Endothelial cell of umbilical vein (primary cell): ENCODE measurements around the gene GPR26. TPM values are rescaled to one million over a fixed set of nuclear protein-coding genes. Genes with fewer than 3 reads are reported as not detected.

Experiments
- BruUV-seq: library from RNA; stranded (reverse); fragments of 400-500 nt; replicated peaks from 2 replicates; lab custom pipeline; 2021; lab: Mats Ljungman, UMichigan
- CTCF ChIA-PET: fragments of 300-600, 350-600 bp; sonication (Branson Sonifier 250); formaldehyde crosslinking; loops from one replicate; lab custom pipeline; 2021; ENCODE audit warnings: antibody characterized with exemption, inconsistent platforms; lab: Charles Lee
- POLR2A ChIA-PET: fragments of 300-600, 350-600 bp; sonication (Branson Sonifier 250); formaldehyde crosslinking; loops from one replicate; lab custom pipeline; 2021; ENCODE audit warnings: antibody characterized with exemption, inconsistent platforms; lab: Charles Lee
- DNase-seq: peaks from one replicate; pipeline ENCODE4 v3.0.0-alpha.2; 2011; ENCODE audit warnings: low read depth, low spot score
- FAIRE-seq: peaks from 2 replicates; lab custom pipeline; 2011; peaks lifted over from hg19 to GRCh38; lab: Jason Lieb, UNC
- H2AFZ ChIP-seq: 2 replicates; pipeline ENCODE4 v1.6.0; 2012; ENCODE audit warnings: low read depth, low read length, control low read depth, inconsistent platforms
- H3K27ac ChIP-seq: 2 replicates; pipeline ENCODE4 v1.5.1; 2011; ENCODE audit warnings: low read depth, mild to moderate bottlenecking, control low read depth, low read length, moderate library complexity; ENCODE audit not compliant: insufficient read depth
- H3K27me3 ChIP-seq, 2 experiments: 2 replicates each; pipeline versions ENCODE4 v1.6.0 to v1.6.1; 2011; ENCODE audit warnings: low read length in 2 of 2, mixed read lengths in 1 of 2; ENCODE audit not compliant: control insufficient read depth in 2 of 2, insufficient read depth in 2 of 2
- H3K36me3 ChIP-seq, 2 experiments: 2 replicates in 1 of 2; 3 replicates in 1 of 2; pipeline ENCODE4 v1.5.1; 2011; ENCODE audit warnings: low read length in 2 of 2, mild to moderate bottlenecking in 1 of 2, moderate library complexity in 1 of 2; ENCODE audit not compliant: control insufficient read depth in 2 of 2, insufficient read depth in 2 of 2; ENCODE audit errors: extremely low read depth in 1 of 2
- H3K4me1 ChIP-seq: 3 replicates; pipeline ENCODE4 v1.5.1; 2011; ENCODE audit warnings: mild to moderate bottlenecking, low read length; ENCODE audit not compliant: control insufficient read depth, insufficient read depth; ENCODE audit errors: extremely low read depth
- H3K4me2 ChIP-seq: 2 replicates; pipeline ENCODE4 v1.6.1; 2011; ENCODE audit warnings: low read length, control low read depth, mixed read lengths; ENCODE audit not compliant: insufficient read depth
- H3K4me3 ChIP-seq, 3 experiments: fragments of 200-600 bp in 1 of 3; sonication (generic), shearing (Covaris generic) in 1 of 3; replicated peaks in 1 of 3; 2 replicates each; pipeline ENCODE4 v1.5.1; 2011 to 2016; ENCODE audit warnings: control low read depth in 3 of 3, low read length in 3 of 3, mild to moderate bottlenecking in 2 of 3, inconsistent platforms in 1 of 3, low read depth in 1 of 3, moderate library complexity in 1 of 3; ENCODE audit not compliant: insufficient read depth in 1 of 3
- H3K79me2 ChIP-seq: 2 replicates; pipeline ENCODE4 v1.6.0; 2012; ENCODE audit warnings: low read length, inconsistent platforms; ENCODE audit not compliant: control insufficient read depth, insufficient read depth
- H3K9ac ChIP-seq: replicated peaks from 2 replicates; pipeline ENCODE3; 2011; ENCODE audit warnings: low read length, control low read depth; ENCODE audit not compliant: insufficient read depth; ENCODE audit errors: extremely low read depth
- H3K9me1 ChIP-seq: replicated peaks from 3 replicates; pipeline ENCODE4 v1.6.0; 2011; ENCODE audit warnings: mild to moderate bottlenecking, low read length; ENCODE audit not compliant: control insufficient read depth, insufficient read depth; ENCODE audit errors: extremely low read depth
- H3K9me3 ChIP-seq: replicated peaks from 2 replicates; pipeline ENCODE4 v1.5.1; 2012; ENCODE audit warnings: low read length, inconsistent platforms; ENCODE audit not compliant: control insufficient read depth, insufficient read depth
- H4K20me1 ChIP-seq: replicated peaks from 2 replicates; pipeline ENCODE3; 2011; ENCODE audit warnings: mild to moderate bottlenecking, low read length; ENCODE audit not compliant: control insufficient read depth, insufficient read depth; ENCODE audit errors: extremely low read depth
- EZH2 ChIP-seq: IDR thresholded peaks from 2 replicates; pipeline ENCODE4 v1.6.1; 2012; ENCODE audit warnings: borderline replicate concordance, low read depth, mild to moderate bottlenecking, moderate library complexity, low read length, inconsistent platforms; ENCODE audit not compliant: severe bottlenecking
- FOS ChIP-seq: IDR thresholded peaks from 2 replicates; pipeline ENCODE4 v1.6.1; 2011; ENCODE audit warnings: mild to moderate bottlenecking, low read length, moderate library complexity, borderline replicate concordance; ENCODE audit not compliant: insufficient read depth
- GATA2 ChIP-seq: IDR thresholded peaks from 2 replicates; pipeline ENCODE4 v1.7.0; 2011; ENCODE audit warnings: low read depth, mild to moderate bottlenecking, moderate library complexity, mixed read lengths, low read length; ENCODE audit not compliant: insufficient read length, insufficient read depth
- JUN ChIP-seq: IDR thresholded peaks from 2 replicates; pipeline ENCODE4 v1.6.1; 2011; ENCODE audit warnings: borderline replicate concordance, low read depth; ENCODE audit not compliant: insufficient read length, insufficient read depth
- MYC ChIP-seq: IDR thresholded peaks from one replicate; pipeline ENCODE4 v1.6.1; 2011; ENCODE audit warnings: mild to moderate bottlenecking, low read depth, low read length
- POLR2A ChIP-seq: IDR thresholded peaks from 2 replicates; pipeline ENCODE4 v1.6.1; 2012; ENCODE audit warnings: low read depth, mild to moderate bottlenecking, control low read depth, low read length
- POLR2AphosphoS5 ChIP-seq: IDR thresholded peaks from 2 replicates; pipeline ENCODE4 v1.6.1; 2012; ENCODE audit warnings: low read depth, mild to moderate bottlenecking, control low read depth, low read length, moderate library complexity; ENCODE audit not compliant: insufficient read depth
- dilution Hi-C: fragments of 300-500 bp; cut with MboI; formaldehyde crosslinking; loops from one replicate; pipeline ENCODE4 v1.15.0; 2019; ENCODE audit warnings: low sequenced_read_pairs; ENCODE audit not compliant: extremely low pct_ligation_motif_present
- intact Hi-C: fragments of 100-400 bp; cut with micrococcal nuclease; formaldehyde crosslinking; loops from one replicate; pipeline ENCODE4 v1.10.0; 2022
- polyA plus RNA-seq, 4 experiments: library from polyadenylated mRNA; depleted of rRNA in 3 of 4; stranded (reverse) in 3 of 4; unstranded in 1 of 4; fragments of >200 nt; gene quantifications; 2 replicates each; pipeline versions ENCODE4 v1.2.1 to v1.2.3, GENCODE V29; 2011 to 2012; ENCODE audit warnings: missing spikeins in 1 of 4
- total RNA-seq: library from RNA; stranded (reverse); gene quantifications from 2 replicates; pipeline ENCODE4 v1.2.3, GENCODE V29; 2021
- TF ChIP-seq, protein P1 (sequence below), 2 donors: IDR thresholded peaks; 1 replicate in 1 of 2; 2 replicates in 1 of 2; pipeline ENCODE4 v1.5.1; 2011; ENCODE audit warnings: low read length in 2 of 2, mild to moderate bottlenecking in 2 of 2, moderate library complexity in 2 of 2, control low read depth in 1 of 2, inconsistent platforms in 1 of 2, low read depth in 1 of 2; ENCODE audit not compliant: insufficient read depth in 1 of 2; ENCODE audit errors: extremely low read depth in 1 of 2
- TF ChIP-seq, protein P2 (sequence below): IDR thresholded peaks from 2 replicates; pipeline ENCODE4 v1.6.1; 2011; ENCODE audit not compliant: insufficient read depth, insufficient read length

The GPR26 gene
- total and polyA plus RNA-seq, 2 donors (not counting 3 experiments of a cell fraction or from before 2014, with no cell fraction given): not detected

DNA sequence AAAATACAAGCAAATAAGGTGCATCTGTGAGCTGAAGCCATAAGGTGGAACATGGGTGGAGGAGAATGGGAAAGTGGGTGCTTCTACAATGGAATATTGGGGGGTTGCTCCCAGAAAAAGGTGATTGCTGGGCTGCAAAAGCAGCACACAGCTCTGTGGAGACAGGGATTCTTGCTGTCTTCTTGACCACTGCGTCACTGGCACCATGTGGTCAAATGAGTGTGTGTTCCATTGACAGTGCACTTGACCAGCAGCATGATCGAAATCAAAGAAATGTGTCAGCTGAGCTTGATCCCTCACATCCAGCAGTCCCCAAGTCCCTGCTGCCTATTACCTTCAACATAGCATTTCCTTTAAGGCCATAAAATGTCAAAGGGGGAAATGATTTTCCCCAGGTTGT, 56.2 kb downstream of the GPR26 start:
- no peak for TF ChIP-seq FOS
- TF ChIP-seq POLR2AphosphoS5: no peak
- TF ChIP-seq JUN: no peak
- no peak for TF ChIP-seq MYC
- no peak for TF ChIP-seq POLR2A
- DNase-seq (no peak), FAIRE-seq (no peak)
- Histone ChIP-seq H3K9me3 (no peaks in the 10 kb centered on the region), H4K20me1 (no peaks in the 10 kb centered on the region), H3K9me1 (no peaks in the 10 kb centered on the region), H2AFZ (no peak overlapping the region), H3K4me1 (no peaks in the 10 kb centered on the region), H3K4me2 (no peak overlapping the region), H3K9ac (no peak overlapping the region), H3K27ac (no peak overlapping the region), H3K79me2 (no peaks in the 10 kb centered on the region), H3K27me3 (no peaks in the 10 kb centered on the region), H3K4me3 (no peak overlapping the region), H3K36me3 (no peaks in the 10 kb centered on the region)
- ChIA-PET CTCF (no interaction called here), POLR2A (no interaction called here)
- dilution Hi-C loops: no loop called here
- no TSS peak for BruUV-seq
- intact Hi-C loops: no loop called here

GRCh38 chr10:123724747-123725146, 58.6 kb downstream of the GPR26 start:
- no peaks in the 10 kb centered on the region for H3K9me3 ChIP-seq
- H3K27ac ChIP-seq: no peak overlapping the region
- no peak for DNase-seq
- no peaks in the 10 kb centered on the region for H3K9me1 ChIP-seq
- ChIA-PET POLR2A (no interaction called here), CTCF (no interaction called here)
- H3K4me2 ChIP-seq: no peak overlapping the region
- H3K27me3 ChIP-seq: no peaks in the 10 kb centered on the region
- no peak for FAIRE-seq
- no peaks in the 10 kb centered on the region for H4K20me1 ChIP-seq
- dilution Hi-C loops: no loop called here
- intact Hi-C loops: no loop called here
- no peaks in the 10 kb centered on the region for H3K4me1 ChIP-seq
- H3K9ac ChIP-seq: no peak overlapping the region
- no peaks in the 10 kb centered on the region for H3K79me2 ChIP-seq
- no peak overlapping the region for H3K4me3 ChIP-seq
- no TSS peak for BruUV-seq
- no peaks in the 10 kb centered on the region for H3K36me3 ChIP-seq
- no peak overlapping the region for H2AFZ ChIP-seq
- TF ChIP-seq, protein P1, sequence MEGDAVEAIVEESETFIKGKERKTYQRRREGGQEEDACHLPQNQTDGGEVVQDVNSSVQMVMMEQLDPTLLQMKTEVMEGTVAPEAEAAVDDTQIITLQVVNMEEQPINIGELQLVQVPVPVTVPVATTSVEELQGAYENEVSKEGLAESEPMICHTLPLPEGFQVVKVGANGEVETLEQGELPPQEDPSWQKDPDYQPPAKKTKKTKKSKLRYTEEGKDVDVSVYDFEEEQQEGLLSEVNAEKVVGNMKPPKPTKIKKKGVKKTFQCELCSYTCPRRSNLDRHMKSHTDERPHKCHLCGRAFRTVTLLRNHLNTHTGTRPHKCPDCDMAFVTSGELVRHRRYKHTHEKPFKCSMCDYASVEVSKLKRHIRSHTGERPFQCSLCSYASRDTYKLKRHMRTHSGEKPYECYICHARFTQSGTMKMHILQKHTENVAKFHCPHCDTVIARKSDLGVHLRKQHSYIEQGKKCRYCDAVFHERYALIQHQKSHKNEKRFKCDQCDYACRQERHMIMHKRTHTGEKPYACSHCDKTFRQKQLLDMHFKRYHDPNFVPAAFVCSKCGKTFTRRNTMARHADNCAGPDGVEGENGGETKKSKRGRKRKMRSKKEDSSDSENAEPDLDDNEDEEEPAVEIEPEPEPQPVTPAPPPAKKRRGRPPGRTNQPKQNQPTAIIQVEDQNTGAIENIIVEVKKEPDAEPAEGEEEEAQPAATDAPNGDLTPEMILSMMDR (IDR thresholded peaks at IDR 0.05; ENCODE audit: extremely low read depth in 1 of 2, insufficient read depth in 1 of 2, low read depth in 1 of 2, low read length in 2 of 2): no peak
- TF ChIP-seq GATA2: no peak
- no peak for TF ChIP-seq POLR2A
- no peak for TF ChIP-seq JUN
- TF ChIP-seq, protein P2, sequence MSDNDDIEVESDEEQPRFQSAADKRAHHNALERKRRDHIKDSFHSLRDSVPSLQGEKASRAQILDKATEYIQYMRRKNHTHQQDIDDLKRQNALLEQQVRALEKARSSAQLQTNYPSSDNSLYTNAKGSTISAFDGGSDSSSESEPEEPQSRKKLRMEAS: no peak
- no peak for TF ChIP-seq POLR2AphosphoS5
- no peak for TF ChIP-seq FOS
- TF ChIP-seq MYC: no peak
- TF ChIP-seq EZH2: no peak
